Measurements from ENCODE around the gene RPL3.
A peak's percentile ranks its signal among the peaks of the same experiment; 100 is the strongest.

RPL3 gene

GRCh38 chr22:39297490-39298240 lies 21.8 kb downstream of the RPL3 start:
- DNase-seq, result peak in 2 of 3 experiments; percentile 57 to 62

- no peak for DNase-seq
Observed at GRCh38 chr22:39296981-39297489, 22.4 kb downstream of the RPL3 start.

- no peak for DNase-seq
Observed at GRCh38 chr22:39296535-39296934, 22.9 kb downstream of the RPL3 start.

GRCh38 chr22:39294571-39295468 lies 24.6 kb downstream of the RPL3 start:
- no peak for DNase-seq

- DNase-seq, result no peak
Observed at GRCh38 chr22:39293766-39294368, 25.6 kb downstream of the RPL3 start.

- DNase-seq, result peak in 2 of 3 experiments; percentile 43 to 61
Observed at GRCh38 chr22:39292561-39293074, 26.8 kb downstream of the RPL3 start.

GRCh38 chr22:39292031-39292462 lies 27.4 kb downstream of the RPL3 start:
- no peak for DNase-seq

- no peak for DNase-seq
Observed at GRCh38 chr22:39291523-39291922, 27.9 kb downstream of the RPL3 start.

GRCh38 chr22:39290724-39291161 lies 28.7 kb downstream of the RPL3 start:
- DNase-seq, result no peak

GRCh38 chr22:39289975-39290720 lies 29.3 kb downstream of the RPL3 start:
- no peak for DNase-seq

GRCh38 chr22:39289533-39289932 lies 29.9 kb downstream of the RPL3 start:
- DNase-seq, result no peak

- DNase-seq, result no peak
Observed at GRCh38 chr22:39288135-39288898, 31.1 kb downstream of the RPL3 start.

GRCh38 chr22:39287076-39287725 lies 32.2 kb downstream of the RPL3 start:
- DNase-seq, result no peak

GRCh38 chr22:39284983-39285382 lies 34.4 kb downstream of the RPL3 start:
- no peak for DNase-seq

GRCh38 chr22:39284142-39284980 lies 35.1 kb downstream of the RPL3 start:
- DNase-seq, result no peak

GRCh38 chr22:39283322-39284141 lies 35.9 kb downstream of the RPL3 start:
- no peak for DNase-seq

- no peak for DNase-seq
Observed at GRCh38 chr22:39282645-39283321, 36.6 kb downstream of the RPL3 start.

- DNase-seq, result no peak
Observed at GRCh38 chr22:39281126-39281525, 38.3 kb downstream of the RPL3 start.

Data from NCI-H1417 (cell line).